Activated CD4-positive, alpha-beta T cell treated with anti-CD3 and anti-CD28 coated beads, Interleukin-2, amount 50 U/mL, for 16 hours (primary cell): ENCODE data around the gene SMAD6.

Experiments used
- DNase-seq: peaks from one replicate; pipeline ENCODE4 v3.0.0-alpha.2; 2020

SMAD6 gene

DNA sequence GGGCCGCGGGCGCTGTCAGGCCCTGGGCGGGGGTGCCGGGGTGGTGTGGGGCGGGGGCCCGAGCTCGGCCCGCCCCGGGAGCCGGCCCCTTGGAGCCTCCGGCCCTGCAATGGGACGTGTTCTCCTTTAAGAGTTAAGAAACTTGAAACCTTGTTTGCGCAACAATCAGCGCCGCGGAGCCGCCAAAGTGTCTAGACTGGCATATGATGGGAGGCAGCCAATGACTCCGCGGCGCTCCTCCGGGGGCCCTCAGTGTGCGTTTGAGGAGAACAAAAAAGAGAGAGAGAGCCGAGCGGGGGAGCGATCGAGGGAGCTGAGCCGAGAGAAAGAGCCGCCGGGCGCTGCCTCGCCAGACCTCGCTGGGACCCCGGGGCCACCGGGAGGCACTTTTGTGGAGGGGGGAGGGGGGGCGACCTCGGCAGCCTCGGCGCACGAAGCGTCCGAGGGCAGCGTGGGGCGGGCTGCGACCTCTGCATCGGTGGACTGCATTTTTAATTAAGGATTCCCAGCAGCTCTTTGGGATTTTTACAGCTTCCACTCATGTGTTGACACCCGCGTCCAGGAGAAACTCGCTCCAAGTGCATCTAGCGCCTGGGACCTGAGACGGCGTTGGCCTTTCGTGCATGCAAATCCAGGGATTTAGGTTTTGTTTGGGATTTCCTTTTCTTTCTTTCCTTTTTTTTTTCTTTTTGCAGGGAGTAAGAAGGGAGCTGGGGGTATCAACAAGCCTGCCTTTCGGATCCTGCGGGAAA is at the start of gene SMAD6:
SMAD6 (plus strand) TSS at position 202 of the 752 bp plus-strand sequence. CDS start 1,023 bp downstream, outside the sequence.
- DNase-seq = peak; percentile 87

DNA sequence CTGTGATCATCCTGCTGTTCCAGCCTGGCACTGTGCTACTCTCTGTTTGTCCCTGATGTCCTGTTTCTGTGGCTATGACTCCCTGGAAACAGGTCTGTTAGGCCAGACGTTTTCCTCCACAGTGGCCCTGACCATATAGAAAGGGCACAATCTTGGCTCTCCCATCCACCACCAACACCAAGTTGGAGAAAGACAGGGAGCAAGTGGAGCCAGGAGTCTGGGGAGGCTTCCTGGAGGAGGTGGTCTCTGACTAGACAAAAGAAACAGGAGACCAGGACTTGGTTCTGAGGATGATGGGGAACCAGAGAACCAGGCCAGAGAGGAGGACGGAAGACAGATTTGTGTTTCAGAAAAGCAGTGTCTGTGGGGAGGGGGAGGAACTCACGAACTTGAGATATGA is 49.2 kb upstream of the SMAD6 start:
- DNase-seq = no peak

DNA sequence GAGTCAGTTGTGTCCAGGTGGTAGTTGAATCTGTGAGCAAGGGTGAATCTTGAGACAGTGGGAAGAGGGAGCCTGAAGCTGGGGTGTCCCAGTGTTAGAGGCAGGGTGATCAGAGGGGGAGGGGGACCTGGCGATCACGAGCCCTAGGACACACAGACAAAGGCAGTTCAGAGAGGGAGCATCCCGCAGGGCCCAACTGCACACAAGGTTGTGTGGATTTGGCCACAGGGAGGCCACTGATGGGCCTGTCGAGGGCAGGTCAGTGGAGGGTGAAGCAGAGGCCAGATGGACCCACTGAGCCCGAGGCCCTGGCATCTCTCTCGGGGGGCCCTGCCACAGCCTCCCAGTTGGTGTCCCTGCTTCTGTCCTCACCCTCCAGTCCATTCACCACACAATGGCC is 48.6 kb upstream of the SMAD6 start:
- DNase-seq = no peak

DNA sequence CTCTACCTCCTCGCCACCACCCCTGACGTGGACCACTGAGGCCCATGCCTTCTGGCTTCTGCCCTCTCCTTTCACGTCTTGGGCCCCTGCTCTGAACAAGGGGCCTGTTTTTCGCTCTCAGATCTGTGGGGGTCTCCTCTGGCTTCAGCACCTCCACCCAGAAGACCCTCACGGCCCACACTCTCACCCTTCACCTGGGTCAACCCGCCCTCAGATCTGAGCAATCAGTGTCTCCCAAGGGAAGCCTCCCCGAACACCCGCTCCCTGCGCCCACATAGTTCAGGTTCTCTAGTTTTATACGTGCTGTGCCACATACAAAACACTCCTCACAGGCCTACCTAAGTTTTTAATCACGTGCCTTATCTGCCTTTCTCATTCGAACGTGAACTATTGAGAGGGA is 48.2 kb upstream of the SMAD6 start:
- no peak for DNase-seq

DNA sequence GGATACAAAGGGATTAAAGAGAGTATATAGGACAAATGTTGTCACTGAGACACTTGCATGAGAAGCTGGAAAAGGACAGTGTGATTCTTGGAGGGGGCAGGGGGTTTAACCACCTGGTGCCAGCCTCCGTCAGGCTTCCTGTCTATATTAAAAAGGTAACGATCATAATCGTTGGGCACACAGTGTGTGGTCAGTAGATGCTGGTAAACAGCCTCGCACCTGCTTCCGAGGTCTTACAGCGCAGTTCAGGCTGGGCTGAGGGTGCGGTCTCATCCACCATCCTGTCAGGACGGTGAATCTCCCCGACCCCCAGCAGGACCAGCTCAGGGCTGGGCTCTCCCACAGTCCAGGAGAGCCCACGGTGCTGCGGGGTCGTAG is 47.7 kb upstream of the SMAD6 start:
- DNase-seq = no peak

DNA sequence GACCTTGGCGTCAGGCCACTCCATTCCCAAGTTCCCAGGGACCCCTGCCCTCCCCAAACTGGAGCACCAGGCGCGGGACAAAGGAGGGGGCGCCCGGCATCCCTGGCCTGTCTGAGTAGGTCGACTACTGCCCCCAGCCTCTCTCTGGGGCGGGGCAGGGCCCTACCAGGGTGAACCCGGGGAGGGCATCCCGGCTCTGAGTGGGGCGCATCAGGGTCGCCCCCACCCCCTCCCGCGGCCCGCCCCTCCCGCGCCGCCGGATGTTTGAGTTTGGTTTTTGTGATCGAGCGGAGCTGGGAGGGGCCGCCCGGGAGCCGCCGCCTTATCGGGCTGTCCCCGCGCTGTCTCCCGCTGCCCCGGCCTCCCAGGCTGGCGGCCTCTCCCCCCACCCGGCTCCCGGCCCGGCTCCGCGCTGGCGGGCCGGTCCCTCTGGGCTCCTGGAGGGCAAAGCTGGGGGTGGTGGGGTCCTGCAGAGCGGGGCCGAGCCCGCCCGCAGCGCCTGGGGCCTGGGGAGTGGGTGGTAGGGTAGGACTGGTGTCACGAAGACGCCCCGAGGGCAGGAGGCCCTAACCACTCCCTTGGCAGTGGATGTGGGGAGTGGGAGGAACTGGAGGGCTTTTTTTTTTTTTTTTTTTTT is 47.2 kb upstream of the SMAD6 start:
- peak; percentile 12 for DNase-seq

DNA sequence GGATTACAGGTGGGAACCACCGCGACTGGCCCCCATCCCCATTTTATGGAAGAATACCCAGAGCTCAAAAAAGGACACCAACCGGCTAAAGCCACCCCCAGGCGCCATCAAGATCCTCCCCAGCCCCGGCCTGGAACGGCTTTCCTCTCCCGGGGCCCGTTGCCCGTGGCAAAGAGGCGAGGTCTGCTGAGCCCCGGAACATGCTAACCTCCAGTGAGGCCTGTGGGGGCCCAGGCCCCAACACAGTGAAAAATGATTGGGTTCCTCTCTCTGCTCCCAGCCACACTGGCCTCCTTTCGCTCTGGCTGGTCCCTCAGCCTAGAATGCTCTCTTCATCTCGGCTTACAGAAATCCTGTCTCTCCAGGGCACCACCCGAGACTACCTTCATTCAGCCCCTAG is 46.5 kb upstream of the SMAD6 start:
- DNase-seq = no peak

DNA sequence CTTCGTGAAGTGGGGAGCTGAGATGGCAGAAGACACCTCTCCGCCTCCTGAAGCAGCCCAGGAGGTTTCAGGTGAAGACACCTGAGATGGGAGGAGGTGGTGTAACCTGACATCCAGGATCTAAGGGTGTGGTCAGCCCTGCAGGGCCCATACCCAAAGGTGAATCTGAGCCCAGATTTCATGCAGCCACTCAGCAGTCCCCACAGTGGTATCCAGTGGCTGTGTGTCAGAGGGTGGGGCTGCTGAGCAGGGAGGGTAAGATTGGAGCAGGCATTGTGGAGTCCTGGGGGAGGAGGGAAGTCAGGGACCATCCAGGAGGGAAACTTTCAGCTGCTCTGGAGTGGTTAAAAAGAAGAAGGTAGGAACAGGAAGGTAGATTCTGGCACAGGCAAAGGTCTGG is 46.0 kb upstream of the SMAD6 start:
- no peak for DNase-seq

DNA sequence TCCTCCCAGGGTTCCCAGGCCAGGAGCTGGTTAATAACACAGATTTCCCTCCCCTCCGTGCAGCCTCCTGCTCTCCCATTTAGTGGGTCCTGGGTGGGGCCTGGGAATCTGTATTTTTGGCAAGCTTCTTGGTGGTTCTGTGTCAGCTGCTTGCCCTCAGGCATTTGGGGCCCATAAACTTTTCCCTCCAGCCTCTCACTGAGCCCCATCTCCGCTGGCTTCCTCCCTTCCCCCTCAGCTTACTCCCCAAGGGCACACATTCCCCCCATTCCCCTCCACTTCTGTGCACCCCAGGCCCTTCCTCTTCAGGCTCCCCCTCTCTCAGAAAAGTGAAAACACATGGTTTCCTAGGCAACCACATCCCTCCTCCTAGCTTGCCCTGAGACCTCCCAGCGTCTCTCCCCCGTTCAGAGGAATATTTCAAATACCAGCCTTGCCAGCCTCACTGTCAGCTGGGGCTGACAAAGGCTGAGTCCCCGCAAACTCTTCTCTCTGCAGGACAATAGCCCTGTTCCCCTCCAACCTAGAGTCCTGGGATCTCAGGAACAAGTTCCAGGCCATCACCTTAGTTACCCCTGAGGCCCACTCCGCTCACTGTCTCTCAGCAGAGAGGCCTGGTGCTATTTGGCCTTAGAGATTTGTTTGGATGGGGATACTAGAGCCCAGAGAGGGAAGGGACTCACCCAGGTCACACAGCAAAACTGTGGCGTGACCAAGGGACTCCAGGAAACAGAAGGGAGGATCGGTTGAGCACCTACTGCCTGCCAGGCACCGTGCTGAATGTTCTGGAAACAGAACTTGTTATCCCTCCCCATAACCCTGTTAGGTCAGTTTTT is 44.6 kb upstream of the SMAD6 start:
- DNase-seq = no peak

DNA sequence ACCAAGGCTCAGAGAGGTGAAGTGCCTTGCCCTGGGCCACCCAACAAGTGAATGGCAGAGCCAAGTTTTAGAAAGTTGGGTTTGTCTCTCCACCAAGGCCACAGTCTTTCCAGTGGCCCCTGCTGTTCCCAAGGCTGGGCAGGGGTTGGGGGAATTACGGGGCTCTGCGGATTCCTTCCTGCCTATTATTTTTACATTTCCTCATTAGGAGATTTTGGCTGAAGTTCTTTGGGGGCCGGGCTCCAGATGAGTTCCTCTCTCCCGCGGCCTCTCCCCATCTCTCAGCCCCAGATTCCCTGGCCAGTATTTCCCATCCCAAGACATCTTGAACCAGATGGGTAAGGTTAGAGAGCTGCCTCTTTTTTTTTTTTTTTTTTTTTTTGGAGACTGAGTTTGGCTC is 44.0 kb upstream of the SMAD6 start:
- no peak for DNase-seq

DNA sequence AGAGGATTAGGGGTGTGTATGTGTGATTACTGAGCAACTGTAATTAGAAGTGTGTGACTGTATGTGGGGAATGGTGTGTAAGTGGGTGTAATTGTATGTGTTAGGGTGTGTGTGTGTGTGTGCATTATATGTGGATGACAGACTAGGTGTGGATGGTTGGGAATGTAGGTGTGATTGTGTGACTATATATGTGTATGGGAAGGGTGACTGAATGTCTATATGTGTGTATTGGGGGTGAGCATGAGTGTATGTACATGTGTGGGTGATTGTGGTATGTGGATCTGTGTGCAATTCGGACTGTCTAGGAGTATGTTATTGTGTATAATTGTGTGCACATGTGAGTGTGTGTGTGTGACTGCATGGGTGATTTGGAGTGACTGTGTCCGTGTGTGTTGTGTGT is 43.2 kb upstream of the SMAD6 start:
- no peak for DNase-seq

DNA sequence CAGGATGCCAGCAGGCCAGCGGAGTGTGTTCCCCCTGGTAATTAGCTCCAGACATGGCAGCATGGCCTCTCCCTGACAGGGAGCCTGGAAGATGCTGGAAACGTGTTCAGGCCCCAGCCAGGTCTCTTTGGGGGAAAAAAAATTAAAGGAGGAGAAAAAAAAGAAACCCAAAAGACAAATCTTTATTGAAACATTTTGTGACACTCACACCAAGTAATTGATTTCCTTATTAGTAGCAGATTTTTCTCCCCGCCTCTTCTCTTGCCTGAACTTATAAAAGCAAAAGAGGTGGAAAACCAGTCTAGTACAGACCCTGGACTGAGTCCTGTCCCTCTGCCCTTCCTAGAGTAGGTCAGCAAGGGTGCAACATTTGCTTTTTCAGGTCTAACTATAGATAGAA is 42.7 kb upstream of the SMAD6 start:
- DNase-seq = no peak

DNA sequence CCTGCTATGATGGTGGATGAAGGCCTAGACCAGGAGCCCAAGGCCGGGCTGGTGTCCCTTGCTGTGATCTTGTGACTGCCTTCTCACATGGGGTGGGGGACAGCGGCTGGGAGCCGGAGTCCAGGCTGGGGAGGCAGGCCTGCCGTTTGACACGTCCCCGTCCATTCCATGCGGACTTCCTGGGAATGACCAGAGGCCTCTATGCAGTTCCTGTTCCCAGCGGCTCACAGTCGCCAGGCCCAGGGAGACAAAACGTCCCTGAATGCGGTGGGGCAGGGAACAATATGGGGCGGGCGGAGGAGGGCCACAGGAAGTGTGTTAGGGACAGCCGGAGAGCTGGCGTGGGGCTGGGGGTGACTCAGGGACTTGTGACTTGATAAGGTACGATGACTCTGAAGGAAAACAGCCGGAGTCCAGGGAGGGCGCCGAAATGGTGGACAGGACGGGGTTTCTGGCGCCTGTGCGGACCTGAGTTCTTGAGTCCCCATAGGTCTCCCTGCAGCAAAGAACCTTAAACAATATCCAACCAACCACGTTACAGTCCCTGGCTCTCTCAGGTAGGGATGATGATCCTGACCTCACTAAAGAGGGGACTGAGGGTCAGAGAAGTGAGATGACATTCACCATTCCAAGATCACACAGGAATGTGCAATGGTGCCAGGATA is 40.5 kb upstream of the SMAD6 start:
- DNase-seq = no peak

DNA sequence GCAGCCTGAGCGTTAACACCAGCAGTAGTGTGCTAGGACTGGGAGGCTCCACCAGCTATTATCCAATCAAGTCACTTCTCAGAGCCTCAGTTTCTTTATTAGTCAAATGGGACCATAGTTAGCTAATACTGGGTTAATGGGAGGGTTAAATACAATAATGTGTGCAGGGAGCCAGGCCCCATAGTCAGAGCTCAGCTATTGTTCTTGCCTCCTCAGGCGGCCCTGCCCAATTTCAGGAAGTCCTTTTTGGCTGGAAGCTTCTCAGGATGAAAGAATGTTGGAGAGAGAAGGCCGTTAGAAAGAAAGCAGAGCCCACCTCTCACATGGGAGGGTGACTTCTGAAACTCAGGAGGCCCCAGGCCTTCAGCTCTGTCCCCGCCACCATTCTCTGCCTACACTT is 39.5 kb upstream of the SMAD6 start:
- no peak for DNase-seq

DNA sequence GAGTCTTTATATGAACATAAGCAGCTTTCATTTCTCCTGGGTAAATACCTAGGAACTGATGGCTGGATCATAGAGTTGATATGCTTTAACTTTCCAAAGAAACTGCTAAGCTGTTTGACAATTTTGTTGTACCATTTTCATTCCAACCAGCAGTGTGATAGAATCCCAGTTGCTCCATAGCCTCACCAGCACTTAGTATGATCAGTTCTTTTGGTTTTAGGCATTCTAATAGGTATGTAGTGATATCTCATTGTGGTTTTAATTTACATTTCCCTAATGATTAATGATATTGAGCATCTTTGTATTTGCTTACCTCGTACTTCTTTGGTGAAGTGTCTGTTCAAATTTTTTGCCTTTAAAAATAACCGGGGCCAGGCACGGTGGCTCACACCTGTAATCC is 38.4 kb upstream of the SMAD6 start:
- no peak for DNase-seq

DNA sequence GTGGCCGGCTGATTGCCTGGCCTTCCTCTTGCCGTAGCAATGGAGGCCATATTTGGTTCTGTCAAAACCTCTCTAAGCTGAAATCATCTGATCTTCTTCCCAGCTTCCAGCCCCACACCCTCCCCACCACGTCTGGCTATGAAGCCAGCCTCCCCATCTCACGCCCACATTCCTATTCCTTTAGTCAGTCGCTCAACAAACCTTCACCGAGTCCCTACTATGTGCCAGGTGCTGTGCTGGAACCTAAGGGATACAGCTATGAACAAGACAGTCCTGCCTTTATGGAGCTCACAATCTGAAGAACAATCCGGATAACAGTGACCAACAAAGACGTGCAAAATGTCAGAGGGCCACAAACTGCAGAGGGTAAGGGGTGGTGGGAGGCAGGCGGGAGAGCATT is 31.9 kb upstream of the SMAD6 start:
- no peak for DNase-seq

DNA sequence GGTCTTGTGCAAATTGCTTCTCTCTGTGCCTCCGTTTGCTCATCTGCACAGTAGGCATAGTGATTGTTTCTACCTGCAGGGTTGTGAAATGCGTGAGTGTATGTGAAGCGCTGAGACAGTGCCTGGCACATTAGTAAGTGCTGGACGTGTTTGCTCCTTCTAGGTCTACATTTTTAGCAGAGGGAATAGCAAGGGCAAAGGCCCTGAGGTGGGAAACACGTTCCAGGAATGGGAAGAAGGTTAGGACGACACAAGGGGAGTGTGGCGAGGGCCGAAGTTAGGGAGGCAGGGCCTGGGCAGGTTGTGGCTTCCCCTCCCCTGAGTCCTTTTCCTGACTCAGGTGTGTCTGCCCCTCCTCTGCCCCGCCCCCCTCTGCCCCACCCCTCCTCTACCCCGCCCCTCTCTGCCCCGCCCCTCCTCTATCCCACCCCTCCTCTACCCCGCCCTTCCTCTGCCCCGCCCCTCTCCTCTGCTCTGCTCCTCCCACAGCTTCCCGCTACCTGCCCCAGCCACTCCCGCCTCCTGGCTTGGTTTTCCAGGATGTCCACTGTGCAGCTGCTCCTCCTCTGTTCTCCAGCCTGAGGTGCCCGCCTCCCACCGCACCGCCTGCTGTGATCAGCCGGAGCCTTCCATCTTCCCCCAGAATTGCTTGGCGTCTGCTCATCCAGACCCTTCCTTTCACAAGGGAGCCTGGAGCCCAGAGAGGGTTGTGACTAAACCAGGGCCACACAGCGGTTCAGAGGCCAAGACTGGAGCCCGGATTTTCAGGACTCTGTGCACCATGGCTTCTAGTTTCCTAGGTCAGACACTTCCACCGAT is 31.1 kb upstream of the SMAD6 start:
- DNase-seq = no peak

DNA sequence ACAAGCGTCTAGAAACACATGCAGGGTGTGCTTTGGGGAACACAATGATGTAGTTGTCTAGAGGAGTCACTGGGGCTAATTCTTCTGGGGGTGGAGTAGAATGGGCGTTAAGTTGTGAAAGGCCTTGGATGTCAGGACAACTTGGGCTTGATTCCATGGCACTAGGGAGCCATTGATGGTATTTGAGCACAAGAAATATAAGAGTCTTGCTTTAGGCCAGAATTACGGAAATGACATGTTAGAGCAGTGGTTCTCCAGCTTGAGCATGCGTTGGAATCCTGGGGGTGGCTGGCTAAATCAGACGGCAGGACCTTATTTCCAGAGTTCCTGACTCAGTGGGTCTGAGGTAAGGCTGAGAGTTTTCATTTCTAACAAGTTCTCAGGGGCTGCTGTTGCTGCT is 29.2 kb upstream of the SMAD6 start:
- no peak for DNase-seq

DNA sequence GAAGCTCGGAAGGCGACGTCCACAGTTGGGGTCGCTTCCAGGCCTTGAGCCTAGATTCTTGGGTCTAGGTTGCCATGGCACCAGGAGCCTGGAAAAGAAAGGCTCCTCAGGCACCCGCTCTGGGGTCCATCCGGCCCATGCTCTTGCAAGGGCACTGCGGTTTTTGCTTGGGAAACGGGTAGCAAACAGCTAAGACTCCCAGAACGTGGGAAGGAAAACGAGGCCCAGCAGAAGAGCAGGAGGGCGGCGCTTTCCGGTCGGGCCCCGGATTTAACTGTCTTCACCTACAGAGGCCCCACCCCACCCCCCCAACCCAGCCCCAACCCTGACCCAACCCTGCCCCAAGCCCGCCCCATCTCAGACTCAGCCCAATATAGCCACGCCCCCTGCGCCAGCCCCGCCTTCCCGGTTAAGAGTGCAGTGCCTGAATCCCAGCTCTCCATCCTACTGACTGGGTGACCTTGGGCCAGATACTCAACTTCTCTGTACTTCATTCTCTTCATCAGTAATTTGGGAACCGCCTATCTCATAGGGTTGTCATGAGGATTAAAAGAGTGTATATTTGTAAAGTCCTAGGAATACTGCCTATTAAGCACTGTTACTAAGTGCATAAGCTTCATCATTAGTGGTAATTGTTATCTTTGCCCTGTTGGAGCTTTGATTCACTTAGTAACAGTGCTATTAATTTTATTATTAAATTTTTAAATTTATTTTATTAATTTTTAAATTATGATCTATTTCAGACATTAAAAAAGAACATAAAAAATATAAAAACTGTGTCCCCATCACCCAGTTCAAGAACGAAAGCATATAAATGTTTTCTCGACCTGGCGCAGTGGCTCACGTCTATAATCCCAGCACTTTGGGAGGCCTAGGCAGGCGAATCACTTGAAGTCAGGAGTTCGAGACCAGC is 28.4 kb upstream of the SMAD6 start:
- DNase-seq = peak; percentile 34

DNA sequence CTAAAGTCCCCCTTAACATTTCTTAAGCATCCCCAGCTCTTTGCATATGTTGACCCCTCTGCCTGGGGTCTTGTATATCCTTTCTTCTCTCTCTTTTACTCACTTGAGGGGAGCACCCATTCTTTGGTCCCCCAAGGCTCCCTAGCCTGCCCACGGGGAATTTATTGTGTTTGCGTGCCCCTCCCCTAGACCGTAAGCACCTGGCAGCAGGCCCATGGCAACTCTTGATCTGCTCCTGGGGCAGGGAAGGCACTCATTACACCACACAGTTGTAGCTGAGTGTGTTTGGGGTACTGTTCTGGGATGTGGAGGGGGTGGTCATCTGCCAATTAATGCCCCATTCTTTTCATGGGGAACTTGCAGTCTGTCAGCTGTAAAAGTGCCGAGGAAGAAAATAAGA is 27.3 kb upstream of the SMAD6 start:
- no peak for DNase-seq

DNA sequence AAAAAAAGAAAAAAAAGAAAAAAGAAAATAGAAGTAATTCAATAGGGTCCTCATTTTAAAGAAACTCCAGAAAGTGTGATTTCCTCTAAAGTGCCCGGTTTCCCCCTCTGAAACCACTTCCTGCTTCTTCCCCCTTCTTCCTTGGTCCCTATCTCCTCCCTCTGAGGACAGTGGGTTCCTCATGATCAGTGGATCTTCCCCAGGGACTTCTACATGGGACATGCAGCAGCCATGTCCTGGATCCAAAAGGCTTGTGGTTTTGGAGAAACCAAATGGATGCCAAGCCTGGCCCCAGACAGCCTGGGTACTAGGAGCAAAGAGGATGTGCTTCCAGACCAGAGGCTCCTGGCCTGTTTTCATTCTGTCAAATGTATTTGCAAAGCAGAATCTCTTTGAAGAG is 26.6 kb upstream of the SMAD6 start:
- DNase-seq = no peak
